ENCODE data around the gene FOXK1.

The FOXK1 gene

GRCh38 chr7:4745265-4745919 is 63.3 kb downstream of the FOXK1 start:
- Histone ChIP-seq H3K79me2 (ENCODE audit: control insufficient read depth, insufficient read depth, low read length, unreplicated experiment) (peaks cover 41% of the 10 kb centered on the region), H2AFZ (ENCODE audit: low read length, unreplicated experiment) (no peak overlapping the region), H3K27me3 (ENCODE audit: insufficient read depth, low read length) (no peaks in the 10 kb centered on the region), H3K4me1 (ENCODE audit: control insufficient read depth, insufficient read depth, low read length, unreplicated experiment) (peaks cover 15% of the 10 kb centered on the region), H3K4me3 (ENCODE audit: low read depth, low read length) (peak overlapping the region; percentile 73), H3K36me3 (ENCODE audit: insufficient read depth, low read length) (peaks cover 7% of the 10 kb centered on the region; the same call in 1 of the 2 replicates), H3K27ac (ENCODE audit: low read depth, low read length) (peak overlapping the region; percentile 97)

- H3K27me3 ChIP-seq (ENCODE audit: insufficient read depth, low read length) = no peaks in the 10 kb centered on the region
- peaks cover 38% of the 10 kb centered on the region for H3K79me2 ChIP-seq (ENCODE audit: control insufficient read depth, insufficient read depth, low read length, unreplicated experiment)
- peaks cover 7% of the 10 kb centered on the region; the same call in 1 of the 2 replicates for H3K36me3 ChIP-seq (ENCODE audit: insufficient read depth, low read length)
- H3K27ac ChIP-seq (ENCODE audit: low read depth, low read length) = peak overlapping the region; percentile 97
- H3K4me3 ChIP-seq (ENCODE audit: low read depth, low read length) = peak overlapping the region; percentile 73
- H3K4me1 ChIP-seq (ENCODE audit: control insufficient read depth, insufficient read depth, low read length, unreplicated experiment) = peaks cover 15% of the 10 kb centered on the region
- peak overlapping the region; percentile 16 for H2AFZ ChIP-seq (ENCODE audit: low read length, unreplicated experiment)
Measured at GRCh38 chr7:4745971-4746919, 64.2 kb downstream of the FOXK1 start.

GRCh38 chr7:4747013-4747412 is 64.9 kb downstream of the FOXK1 start:
- peaks cover 38% of the 10 kb centered on the region for H3K79me2 ChIP-seq (ENCODE audit: control insufficient read depth, insufficient read depth, low read length, unreplicated experiment)
- H3K27me3 ChIP-seq (ENCODE audit: insufficient read depth, low read length) = no peaks in the 10 kb centered on the region
- peaks cover 15% of the 10 kb centered on the region for H3K4me1 ChIP-seq (ENCODE audit: control insufficient read depth, insufficient read depth, low read length, unreplicated experiment)
- H3K27ac ChIP-seq (ENCODE audit: low read depth, low read length) = peak overlapping the region; percentile 97
- no peak overlapping the region for H3K4me3 ChIP-seq (ENCODE audit: low read depth, low read length)
- no peak overlapping the region for H2AFZ ChIP-seq (ENCODE audit: low read length, unreplicated experiment)
- H3K36me3 ChIP-seq (ENCODE audit: insufficient read depth, low read length) = peaks cover 7% of the 10 kb centered on the region; the same call in 1 of the 2 replicates

GRCh38 chr7:4747746-4748145 is 65.7 kb downstream of the FOXK1 start:
- Histone ChIP-seq H3K27me3 (ENCODE audit: insufficient read depth, low read length) (no peaks in the 10 kb centered on the region), H3K79me2 (ENCODE audit: control insufficient read depth, insufficient read depth, low read length, unreplicated experiment) (peaks cover 42% of the 10 kb centered on the region), H3K27ac (ENCODE audit: low read depth, low read length) (no peak overlapping the region), H2AFZ (ENCODE audit: low read length, unreplicated experiment) (no peak overlapping the region), H3K4me3 (ENCODE audit: low read depth, low read length) (no peak overlapping the region), H3K36me3 (ENCODE audit: insufficient read depth, low read length) (peaks cover 7% of the 10 kb centered on the region; the same call in 1 of the 2 replicates), H3K4me1 (ENCODE audit: control insufficient read depth, insufficient read depth, low read length, unreplicated experiment) (peaks cover 15% of the 10 kb centered on the region)

- no peaks in the 10 kb centered on the region for H3K27me3 ChIP-seq (ENCODE audit: insufficient read depth, low read length)
- no peak overlapping the region for H3K4me3 ChIP-seq (ENCODE audit: low read depth, low read length)
- H3K4me1 ChIP-seq (ENCODE audit: control insufficient read depth, insufficient read depth, low read length, unreplicated experiment) = peaks cover 15% of the 10 kb centered on the region
- peaks cover 46% of the 10 kb centered on the region for H3K79me2 ChIP-seq (ENCODE audit: control insufficient read depth, insufficient read depth, low read length, unreplicated experiment)
- no peak overlapping the region for H3K27ac ChIP-seq (ENCODE audit: low read depth, low read length)
- H3K36me3 ChIP-seq (ENCODE audit: insufficient read depth, low read length) = peaks cover 7% of the 10 kb centered on the region; the same call in 1 of the 2 replicates
- H2AFZ ChIP-seq (ENCODE audit: low read length, unreplicated experiment) = no peak overlapping the region
Measured at GRCh38 chr7:4748231-4748681, 66.2 kb downstream of the FOXK1 start.

- Histone ChIP-seq H3K27ac (ENCODE audit: low read depth, low read length) (no peak overlapping the region), H3K27me3 (ENCODE audit: insufficient read depth, low read length) (no peaks in the 10 kb centered on the region), H3K36me3 (ENCODE audit: insufficient read depth, low read length) (peaks cover 9% of the 10 kb centered on the region; the same call in 1 of the 2 replicates), H3K4me1 (ENCODE audit: control insufficient read depth, insufficient read depth, low read length, unreplicated experiment) (peaks cover 9% of the 10 kb centered on the region), H3K79me2 (ENCODE audit: control insufficient read depth, insufficient read depth, low read length, unreplicated experiment) (peaks cover 50% of the 10 kb centered on the region), H3K4me3 (ENCODE audit: low read depth, low read length) (no peak overlapping the region), H2AFZ (ENCODE audit: low read length, unreplicated experiment) (no peak overlapping the region)
Measured at GRCh38 chr7:4749363-4749762, 67.3 kb downstream of the FOXK1 start.

- Histone ChIP-seq H3K36me3 (ENCODE audit: insufficient read depth, low read length) (peaks cover 12% of the 10 kb centered on the region; the same call in 1 of the 2 replicates), H3K79me2 (ENCODE audit: control insufficient read depth, insufficient read depth, low read length, unreplicated experiment) (peaks cover 50% of the 10 kb centered on the region), H3K27ac (ENCODE audit: low read depth, low read length) (no peak overlapping the region), H2AFZ (ENCODE audit: low read length, unreplicated experiment) (no peak overlapping the region), H3K4me3 (ENCODE audit: low read depth, low read length) (no peak overlapping the region), H3K27me3 (ENCODE audit: insufficient read depth, low read length) (no peaks in the 10 kb centered on the region), H3K4me1 (ENCODE audit: control insufficient read depth, insufficient read depth, low read length, unreplicated experiment) (peaks cover 5% of the 10 kb centered on the region)
Measured at GRCh38 chr7:4749798-4750197, 67.7 kb downstream of the FOXK1 start.

GRCh38 chr7:4751398-4751947 is 69.4 kb downstream of the FOXK1 start:
- Histone ChIP-seq H3K79me2 (ENCODE audit: control insufficient read depth, insufficient read depth, low read length, unreplicated experiment) (peaks cover 50% of the 10 kb centered on the region), H3K27ac (ENCODE audit: low read depth, low read length) (no peak overlapping the region), H3K4me1 (ENCODE audit: control insufficient read depth, insufficient read depth, low read length, unreplicated experiment) (no peaks in the 10 kb centered on the region)

GRCh38 chr7:4753598-4754432 is 71.7 kb downstream of the FOXK1 start:
- Histone ChIP-seq H3K4me1 (ENCODE audit: control insufficient read depth, insufficient read depth, low read length, unreplicated experiment) (no peaks in the 10 kb centered on the region), H3K79me2 (ENCODE audit: control insufficient read depth, insufficient read depth, low read length, unreplicated experiment) (peaks cover 29% of the 10 kb centered on the region), H3K27me3 (ENCODE audit: insufficient read depth, low read length) (no peaks in the 10 kb centered on the region), H3K27ac (ENCODE audit: low read depth, low read length) (no peak overlapping the region), H3K36me3 (ENCODE audit: insufficient read depth, low read length) (peaks cover 14% of the 10 kb centered on the region; the same call in 1 of the 2 replicates), H3K4me3 (ENCODE audit: low read depth, low read length) (no peak overlapping the region), H2AFZ (ENCODE audit: low read length, unreplicated experiment) (no peak overlapping the region)

More at GRCh38 chr7:4751398-4751947, 69.4 kb downstream of the FOXK1 start:
- Histone ChIP-seq H3K27me3 (ENCODE audit: insufficient read depth, low read length) (no peaks in the 10 kb centered on the region), H3K4me3 (ENCODE audit: low read depth, low read length) (no peak overlapping the region), H3K36me3 (ENCODE audit: insufficient read depth, low read length) (peaks cover 15% of the 10 kb centered on the region; the same call in 1 of the 2 replicates), H2AFZ (ENCODE audit: low read length, unreplicated experiment) (no peak overlapping the region)

All from ACC112 (cell line).